Measurements from ENCODE around the gene GCSAM.
A peak's percentile ranks its signal among the peaks of the same experiment; 100 is the strongest.

DNA sequence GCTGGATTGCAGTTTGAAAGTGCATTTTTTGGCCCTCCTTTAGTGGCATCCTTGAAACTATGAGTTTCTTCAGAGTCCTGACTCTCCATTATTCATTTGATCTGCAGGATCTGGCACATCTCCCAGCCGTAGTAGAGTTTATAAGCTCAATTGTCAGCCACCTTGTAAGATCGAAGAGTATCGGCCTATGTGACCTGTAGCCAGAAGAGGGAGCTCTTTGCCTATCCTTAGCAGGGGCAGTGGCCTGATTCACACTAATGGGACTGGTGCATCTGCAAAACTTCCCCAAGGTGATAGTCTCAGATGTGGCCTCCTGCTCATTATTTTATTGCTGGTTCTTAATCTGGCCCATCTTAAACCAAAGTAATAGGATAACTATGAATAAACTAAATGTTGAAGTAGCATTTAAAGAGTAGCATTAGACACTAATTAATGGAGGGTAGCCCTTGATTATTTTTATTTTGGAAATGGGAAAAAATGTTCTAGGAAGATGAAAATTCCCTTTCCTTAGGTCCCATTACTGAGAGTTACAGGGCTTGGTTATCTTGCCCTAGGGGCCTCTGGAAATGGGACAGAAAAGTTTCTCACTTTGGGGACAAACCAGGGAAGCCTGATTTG, 21.2 kb downstream of the GCSAM start:
- TF ChIP-seq, protein P1, sequence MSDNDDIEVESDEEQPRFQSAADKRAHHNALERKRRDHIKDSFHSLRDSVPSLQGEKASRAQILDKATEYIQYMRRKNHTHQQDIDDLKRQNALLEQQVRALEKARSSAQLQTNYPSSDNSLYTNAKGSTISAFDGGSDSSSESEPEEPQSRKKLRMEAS (IDR thresholded peaks at IDR 0.05; ENCODE audit: low read depth), result no peak
- TF ChIP-seq RAD21 (IDR thresholded peaks at IDR 0.05; ENCODE audit: low read length) (peak; percentile 89), FOXJ3 (CRISPR knock-in tag; IDR thresholded peaks at IDR 0.05) (no peak), MXI1 (IDR thresholded peaks at IDR 0.05; ENCODE audit: low read depth, low read length) (no peak), POLR2AphosphoS5 (IDR thresholded peaks at IDR 0.05; ENCODE audit: low read depth, low read length) (no peak), SIN3A (IDR thresholded peaks at IDR 0.05; ENCODE audit: borderline replicate concordance, low read depth, low read length) (no peak), FOXM1 (IDR thresholded peaks at IDR 0.05; ENCODE audit: low read depth) (no peak), ELF1 (IDR thresholded peaks at IDR 0.05) (no peak)
- TF ChIP-seq, protein P2, sequence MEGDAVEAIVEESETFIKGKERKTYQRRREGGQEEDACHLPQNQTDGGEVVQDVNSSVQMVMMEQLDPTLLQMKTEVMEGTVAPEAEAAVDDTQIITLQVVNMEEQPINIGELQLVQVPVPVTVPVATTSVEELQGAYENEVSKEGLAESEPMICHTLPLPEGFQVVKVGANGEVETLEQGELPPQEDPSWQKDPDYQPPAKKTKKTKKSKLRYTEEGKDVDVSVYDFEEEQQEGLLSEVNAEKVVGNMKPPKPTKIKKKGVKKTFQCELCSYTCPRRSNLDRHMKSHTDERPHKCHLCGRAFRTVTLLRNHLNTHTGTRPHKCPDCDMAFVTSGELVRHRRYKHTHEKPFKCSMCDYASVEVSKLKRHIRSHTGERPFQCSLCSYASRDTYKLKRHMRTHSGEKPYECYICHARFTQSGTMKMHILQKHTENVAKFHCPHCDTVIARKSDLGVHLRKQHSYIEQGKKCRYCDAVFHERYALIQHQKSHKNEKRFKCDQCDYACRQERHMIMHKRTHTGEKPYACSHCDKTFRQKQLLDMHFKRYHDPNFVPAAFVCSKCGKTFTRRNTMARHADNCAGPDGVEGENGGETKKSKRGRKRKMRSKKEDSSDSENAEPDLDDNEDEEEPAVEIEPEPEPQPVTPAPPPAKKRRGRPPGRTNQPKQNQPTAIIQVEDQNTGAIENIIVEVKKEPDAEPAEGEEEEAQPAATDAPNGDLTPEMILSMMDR (IDR thresholded peaks at IDR 0.05), result peak; percentile 72

Data from SK-N-SH (cell line).